GM21381 (cell line): ENCODE data around the gene VPS54.

Experiments used
- ATAC-seq: cut with Tn5 transposase; IDR thresholded peaks from one replicate; pipeline ENCODE4 v1.9.1; 2021; ENCODE audit warnings: mild to moderate bottlenecking, moderate library complexity; ENCODE audit not compliant: unreplicated experiment

Gene VPS54

DNA sequence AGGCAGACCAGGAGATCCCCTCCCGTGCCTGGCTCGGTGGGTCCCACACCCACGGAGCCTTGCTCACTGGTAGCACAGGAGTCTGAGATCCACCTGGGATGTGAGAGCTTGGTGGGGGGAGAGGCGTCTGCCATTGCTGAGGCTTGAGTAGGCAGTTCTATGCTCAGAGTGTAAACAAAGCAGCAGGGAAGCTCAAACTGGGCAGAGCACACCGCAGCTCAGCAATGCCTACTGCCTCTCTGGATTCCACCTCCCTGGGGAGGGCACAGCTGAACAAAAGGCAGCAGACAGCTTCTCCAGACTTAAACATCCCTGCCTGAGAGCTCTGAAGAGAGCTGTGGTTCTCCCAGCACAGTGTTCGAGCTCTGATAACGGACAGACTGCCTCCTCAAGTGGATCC is 92.4 kb downstream of the VPS54 start:
- no peak for ATAC-seq

- no peak for ATAC-seq
These were observed 104.9 kb downstream of the VPS54 start for GRCh38 chr2:63914311-63914710.

- ATAC-seq: no peak
These were observed 116.2 kb downstream of the VPS54 start for GRCh38 chr2:63903003-63903402.

GRCh38 chr2:63902149-63902548 is 117.1 kb downstream of the VPS54 start:
- no peak for ATAC-seq

- no peak for ATAC-seq
These were observed 119.6 kb downstream of the VPS54 start for GRCh38 chr2:63899639-63900038.

GRCh38 chr2:63898839-63899238 is 120.4 kb downstream of the VPS54 start:
- no peak for ATAC-seq

GRCh38 chr2:63894167-63894566 is 125.1 kb downstream of the VPS54 start:
- ATAC-seq: no peak

- ATAC-seq: no peak
These were observed 126.1 kb downstream of the VPS54 start for GRCh38 chr2:63893163-63893562.

DNA sequence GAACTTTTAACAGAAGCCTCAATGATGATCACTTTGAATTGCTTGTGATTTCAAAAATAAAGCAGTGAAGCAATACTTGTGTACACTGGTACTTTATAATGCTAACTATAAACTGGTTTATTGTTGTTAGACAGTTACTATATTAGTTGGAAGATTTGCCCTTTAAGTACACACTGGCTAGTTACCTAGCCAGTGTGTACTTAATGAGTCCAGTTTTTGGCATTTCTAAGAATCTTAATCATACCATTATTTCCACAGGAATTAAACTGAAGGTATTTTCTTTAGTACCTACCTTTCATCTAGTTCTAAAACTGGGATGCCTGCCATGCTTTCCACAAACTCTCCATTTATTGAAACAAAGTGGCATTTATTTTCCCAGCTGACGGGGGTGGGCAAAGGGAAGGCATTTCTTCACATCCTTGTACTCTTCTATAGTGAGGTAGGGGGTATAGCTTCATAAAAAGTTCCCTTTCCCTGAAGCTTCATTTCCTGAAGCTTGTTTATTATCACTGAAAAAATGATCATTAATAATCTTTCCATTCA is 127.7 kb downstream of the VPS54 start:
- no peak for ATAC-seq

DNA sequence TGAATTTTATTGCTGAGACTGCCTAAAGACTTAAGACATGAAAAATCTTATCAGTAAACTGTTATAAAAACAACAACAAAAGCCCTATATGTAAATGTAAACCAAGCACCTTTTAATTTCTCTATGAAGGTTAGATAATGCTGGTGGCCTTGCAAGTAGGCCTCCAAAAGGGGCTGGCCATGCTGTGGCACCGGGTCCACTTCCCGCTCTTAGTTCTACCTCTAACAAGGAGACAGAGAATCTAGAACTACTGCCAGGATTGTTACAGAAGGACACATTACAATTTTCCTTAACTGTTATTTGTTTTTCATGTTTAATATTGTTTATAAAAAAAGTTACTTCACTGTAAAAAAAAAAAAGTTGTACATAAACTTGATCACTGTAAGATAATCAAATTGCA is 128.6 kb downstream of the VPS54 start:
- no peak for ATAC-seq

DNA sequence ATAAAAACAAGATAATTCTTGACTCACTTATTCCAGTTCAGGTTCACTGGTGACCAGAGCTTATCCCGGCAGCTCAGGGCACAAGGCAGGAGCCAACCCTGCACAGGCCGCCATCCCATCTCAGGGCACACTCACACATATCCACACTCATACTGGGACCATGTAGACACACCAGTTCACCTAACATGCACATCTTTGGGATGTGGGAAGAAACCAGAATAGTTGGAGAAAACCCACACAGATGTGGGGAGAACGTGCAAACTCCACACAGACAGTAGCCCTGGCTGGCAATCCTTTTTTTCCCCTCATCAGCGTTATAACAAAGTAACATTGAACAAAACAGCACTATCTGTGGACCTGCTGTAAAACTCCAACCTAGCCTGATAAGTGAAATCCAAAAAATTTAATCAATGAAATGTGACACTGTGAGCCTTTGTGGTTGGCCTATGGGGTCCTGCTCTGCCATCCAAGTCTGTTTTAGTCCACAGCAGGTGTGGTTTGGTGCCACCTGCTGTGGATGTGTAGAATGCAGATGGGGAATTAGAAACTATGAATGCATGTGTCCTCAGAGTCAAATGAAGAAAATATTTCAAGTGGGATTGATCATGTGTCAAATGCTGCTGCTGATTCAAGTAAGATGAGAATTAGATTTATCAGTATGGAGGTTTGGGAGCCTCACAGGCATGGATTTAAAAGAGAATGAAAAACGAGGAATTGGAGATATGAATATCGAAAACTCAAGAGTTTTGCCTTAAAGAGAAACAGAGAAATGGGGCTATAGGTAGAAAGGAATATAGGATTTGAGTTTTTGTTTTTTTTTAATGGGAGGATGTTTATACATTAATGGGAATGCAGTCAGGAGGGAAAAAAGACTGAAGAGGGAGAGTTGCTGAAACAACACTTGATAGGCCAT is 130.5 kb downstream of the VPS54 start:
- peak; percentile 86 for ATAC-seq

DNA sequence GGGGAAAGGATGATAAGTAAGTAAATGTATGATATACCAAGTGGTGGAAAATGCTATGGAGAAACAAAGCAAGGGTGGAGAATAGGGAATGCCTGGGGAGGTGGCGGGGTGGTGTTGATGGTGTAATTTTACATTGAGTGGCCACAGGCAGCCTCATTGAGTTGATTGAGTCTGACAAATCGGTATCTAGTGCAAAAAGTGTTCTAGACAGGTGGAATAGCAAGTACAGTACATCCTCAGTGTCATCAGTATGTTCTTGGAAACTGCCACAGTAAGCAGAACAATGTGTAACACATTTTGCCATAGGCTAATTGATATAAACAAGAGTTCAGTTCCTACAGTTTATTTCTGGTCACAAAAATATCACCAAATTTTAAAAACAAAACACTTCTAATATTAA is 131.2 kb downstream of the VPS54 start:
- no peak for ATAC-seq

DNA sequence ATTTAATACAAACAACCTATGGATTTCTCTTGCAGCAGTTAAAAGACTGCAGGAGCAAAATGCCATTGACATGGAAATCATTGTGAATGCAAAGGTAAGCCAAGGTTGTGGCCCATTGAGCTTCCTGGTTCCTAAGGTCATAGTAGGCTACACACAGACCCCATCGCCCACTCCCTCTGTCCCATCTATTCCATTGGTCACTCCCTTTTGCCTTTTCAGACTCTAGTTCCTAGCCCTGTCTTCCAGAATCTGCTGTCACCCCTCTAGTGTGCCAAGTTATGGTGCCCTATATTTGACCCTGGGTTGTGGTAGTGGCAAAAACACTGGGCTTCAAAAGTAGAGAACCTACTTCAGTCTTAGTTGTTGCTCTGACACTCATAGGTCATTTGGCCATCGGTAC is 132.8 kb downstream of the VPS54 start:
- ATAC-seq: no peak

DNA sequence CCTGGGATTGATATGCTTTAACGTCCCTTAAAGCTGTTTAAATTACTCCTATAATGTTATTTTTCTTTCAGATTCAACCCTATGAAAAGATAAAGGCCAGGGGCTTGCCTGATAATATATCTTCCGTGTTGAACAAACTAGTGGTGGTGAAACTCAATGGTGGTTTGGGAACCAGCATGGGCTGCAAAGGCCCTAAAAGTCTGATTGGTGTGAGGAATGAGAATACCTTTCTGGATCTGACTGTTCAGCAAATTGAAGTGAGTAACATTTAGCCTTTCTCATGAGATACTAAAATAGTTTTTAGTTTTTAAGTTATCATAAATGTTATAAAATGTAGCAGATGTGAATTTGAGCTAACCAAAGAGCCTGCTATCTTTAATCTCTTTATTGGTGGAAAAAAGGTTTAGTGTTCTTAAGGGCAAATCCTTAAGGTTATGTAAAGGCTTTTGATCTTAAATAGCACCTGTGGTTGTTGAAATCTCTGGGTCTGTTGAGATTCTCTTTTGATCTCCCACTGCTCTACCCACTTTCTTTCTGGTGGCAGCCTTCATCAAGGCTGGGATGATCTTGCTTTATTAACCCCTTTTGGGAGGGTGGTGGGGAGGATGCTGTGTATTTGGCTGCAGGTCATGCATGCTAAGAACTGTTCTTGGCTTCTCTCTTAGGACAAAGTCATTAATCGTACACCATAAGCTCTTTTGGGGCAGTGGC is 136.7 kb downstream of the VPS54 start:
- no peak for ATAC-seq

- ATAC-seq: no peak
These were observed 138.0 kb downstream of the VPS54 start for GRCh38 chr2:63881205-63881604.

DNA sequence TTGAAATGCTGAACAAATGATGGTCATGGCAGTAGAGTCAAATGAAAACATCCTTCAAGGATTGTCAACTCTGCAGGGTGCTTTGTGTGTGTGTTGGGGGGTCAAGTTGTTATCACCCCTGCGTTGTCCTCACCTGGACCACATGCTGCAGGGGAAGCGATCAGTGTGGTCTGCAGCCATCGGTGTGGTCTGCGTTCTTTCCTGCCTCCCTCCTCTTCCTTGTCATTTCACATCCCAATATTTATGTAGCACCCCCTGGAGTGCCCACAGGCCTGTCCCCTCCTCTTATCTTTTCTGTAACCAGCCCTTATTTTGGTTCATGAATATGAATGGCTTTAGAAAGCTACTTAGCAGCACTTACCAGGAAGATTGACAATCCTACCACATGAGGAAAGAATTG is 138.6 kb downstream of the VPS54 start:
- no peak for ATAC-seq

GRCh38 chr2:63879876-63880433 is 139.3 kb downstream of the VPS54 start:
- ATAC-seq: no peak

- no peak for ATAC-seq
These were observed 140.7 kb downstream of the VPS54 start for GRCh38 chr2:63878486-63878885.

DNA sequence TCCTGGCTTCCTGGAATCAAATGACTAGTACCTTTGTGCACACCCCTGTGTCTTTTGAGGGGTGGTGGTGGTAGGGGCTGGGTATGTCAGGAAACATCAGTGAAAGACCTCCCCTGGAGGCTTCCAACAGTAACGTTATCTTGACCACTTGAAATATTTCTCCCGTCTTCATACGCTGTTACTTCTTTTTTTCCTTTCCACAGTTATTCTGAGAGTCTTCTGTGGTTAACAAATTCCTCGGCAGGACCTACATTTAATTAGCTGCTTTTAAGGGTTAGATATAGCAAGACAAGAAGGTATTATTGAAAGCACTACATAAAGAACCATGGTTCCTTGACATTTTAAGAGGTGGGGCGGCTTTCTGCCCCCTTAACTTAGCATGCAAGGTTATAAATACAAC is 142.9 kb downstream of the VPS54 start:
- ATAC-seq: no peak

- ATAC-seq: no peak
These were observed 143.5 kb downstream of the VPS54 start for GRCh38 chr2:63875559-63876245.

DNA sequence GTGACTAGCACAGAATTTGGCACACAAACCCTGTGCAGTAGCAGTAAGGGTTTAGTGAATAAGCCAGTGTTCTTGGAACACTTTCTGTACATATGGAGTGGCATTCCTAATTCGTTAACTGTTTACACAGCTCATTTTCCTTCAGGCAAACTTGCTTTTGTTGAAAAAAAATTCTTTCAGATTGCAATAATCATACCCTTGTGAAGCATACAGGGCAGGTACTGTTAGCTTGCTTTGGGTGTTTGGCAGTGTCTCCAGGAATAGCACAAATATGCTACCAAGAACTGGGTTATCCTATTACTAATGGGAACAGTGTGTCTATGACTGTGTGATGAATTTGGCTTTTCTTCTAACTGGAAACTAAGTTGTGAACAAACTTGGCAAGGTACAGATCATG is 144.1 kb downstream of the VPS54 start:
- no peak for ATAC-seq
